Measurements from ENCODE around the gene MYL7.
"Not testable (repeated sequence)": the region's sequence is repeated elsewhere in the genome, so short reads cannot be mapped to it uniquely, and the experiment has no call there.

MYL7 gene

GRCh38 chr7:44171901-44172300, 30.8 kb upstream of the MYL7 start:
- not testable (repeated sequence) for DNase-seq (ENCODE audit: low read depth)

DNA sequence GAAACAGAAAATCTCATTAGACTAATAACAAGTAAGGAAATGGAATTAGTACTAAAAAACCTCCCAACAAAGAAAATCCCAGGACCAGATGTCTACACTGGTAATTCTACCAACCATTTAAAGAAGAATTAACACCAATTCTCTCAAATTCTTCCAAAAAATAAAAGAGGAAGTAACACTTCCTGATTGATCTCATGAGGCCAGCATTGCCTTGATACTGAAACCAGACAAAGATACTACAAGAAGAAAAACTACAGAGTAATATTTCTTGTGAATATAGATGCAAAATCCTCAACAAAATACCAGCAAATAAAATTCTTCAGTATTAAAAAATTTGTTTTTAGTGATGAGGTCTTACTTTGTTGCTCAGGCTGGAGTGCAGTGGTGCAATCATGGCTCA, 26.8 kb upstream of the MYL7 start:
- DNase-seq (ENCODE audit: low read depth), result no peak

DNA sequence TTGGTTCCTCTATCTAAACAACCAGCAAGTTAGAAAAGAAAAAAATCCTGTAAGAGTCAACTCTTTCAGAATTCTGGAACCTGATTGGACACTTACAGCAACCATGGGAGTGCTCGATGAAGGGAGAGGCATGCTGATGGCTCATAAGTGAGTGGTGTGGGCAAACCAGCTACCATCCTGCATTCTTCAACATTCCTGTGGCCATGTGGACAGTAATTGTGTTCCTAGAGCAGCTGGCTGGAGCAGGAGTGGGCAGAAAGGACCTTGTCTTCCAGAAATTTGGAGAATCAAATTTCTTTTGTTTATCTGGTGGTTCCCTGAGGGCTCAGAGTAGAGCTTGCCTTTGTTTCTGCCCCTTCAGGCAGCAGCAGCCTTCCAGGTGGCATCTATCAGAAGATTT, 22.5 kb upstream of the MYL7 start:
- peak; percentile 94 for DNase-seq (ENCODE audit: low read depth)

GRCh38 chr7:44162785-44163395, 21.8 kb upstream of the MYL7 start:
- no peak for DNase-seq (ENCODE audit: low read depth)

GRCh38 chr7:44162179-44162578, 21.0 kb upstream of the MYL7 start:
- DNase-seq (ENCODE audit: low read depth), result peak; percentile 63

- DNase-seq (ENCODE audit: low read depth), result no peak
Observed at GRCh38 chr7:44161371-44161770, 20.2 kb upstream of the MYL7 start.

DNA sequence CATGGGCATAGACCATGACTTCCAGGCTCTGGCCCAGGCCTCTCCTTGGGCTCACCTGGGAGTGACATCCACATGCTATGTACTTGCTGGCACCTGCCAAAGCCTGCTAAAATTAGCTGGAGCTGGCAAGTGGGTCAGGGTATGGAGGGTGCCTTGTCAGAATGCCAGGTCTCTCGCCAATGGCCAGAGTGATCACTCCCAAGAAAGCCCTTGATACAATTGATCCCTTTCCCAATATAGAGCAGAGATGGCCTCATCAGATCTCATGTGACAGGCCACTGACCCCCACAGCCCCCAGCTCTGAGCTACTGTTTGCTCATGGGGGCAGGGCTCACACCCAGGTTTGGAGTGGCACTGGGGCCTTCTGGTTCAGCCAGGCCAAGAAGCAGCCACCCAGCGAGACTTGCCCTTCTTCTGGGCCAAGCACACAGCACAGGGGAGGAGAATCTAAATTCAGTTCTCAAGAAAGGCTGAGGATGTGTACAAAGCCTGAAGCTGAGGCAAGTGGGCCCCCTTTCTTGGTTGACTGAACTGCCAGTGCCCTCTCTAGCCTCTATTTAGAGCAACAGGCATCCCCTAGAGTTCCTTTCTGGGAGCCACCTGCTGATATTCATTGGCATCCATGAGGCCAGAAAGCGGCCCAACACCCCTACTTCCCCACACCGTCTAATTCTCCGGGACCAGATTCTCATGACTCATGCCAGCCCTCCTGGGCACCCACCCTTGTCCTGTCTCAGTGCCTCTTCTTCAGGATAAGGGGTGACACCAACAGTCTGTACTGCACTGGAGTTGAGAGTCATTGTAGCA, 18.9 kb upstream of the MYL7 start:
- no peak for DNase-seq (ENCODE audit: low read depth)

- DNase-seq (ENCODE audit: low read depth), result no peak
Observed at GRCh38 chr7:44158873-44159631, 17.9 kb upstream of the MYL7 start.

DNA sequence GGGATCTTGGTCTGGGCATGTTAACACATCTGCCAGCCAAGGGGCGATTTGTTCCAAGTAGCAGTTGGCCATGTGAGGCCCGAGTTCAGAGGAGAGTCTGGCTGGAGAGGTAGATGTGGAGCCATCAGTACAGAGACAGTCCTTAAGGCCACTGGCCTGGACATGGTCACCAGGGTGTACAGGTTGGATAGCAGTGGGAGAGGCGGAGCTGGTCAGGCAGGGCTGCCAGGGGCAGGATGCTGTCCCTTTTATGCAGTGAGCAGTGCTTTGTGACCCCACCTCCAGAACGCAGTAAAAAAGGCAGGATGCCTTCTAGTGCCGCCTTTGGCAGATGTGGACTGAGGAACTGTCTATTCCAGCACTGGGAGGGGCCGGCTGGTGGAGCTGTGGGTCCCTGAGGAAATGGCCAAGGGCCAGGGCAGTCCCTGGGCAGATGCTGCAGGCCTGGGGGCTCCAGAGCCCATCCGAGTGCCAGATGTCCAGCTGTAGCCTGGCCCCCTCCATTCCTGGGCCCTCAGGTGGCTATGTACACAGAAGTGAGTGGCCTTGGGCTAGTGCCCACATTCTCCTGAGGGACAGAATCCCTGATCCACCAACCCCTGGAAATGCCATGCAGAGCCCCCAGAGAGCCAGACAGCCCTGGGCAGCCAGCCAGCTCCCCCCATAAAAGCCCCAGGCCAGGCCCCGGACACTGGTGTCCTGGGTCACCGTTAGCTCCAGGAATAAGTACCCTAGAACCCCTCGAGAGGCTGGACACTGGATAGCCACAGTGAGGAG, 17.2 kb upstream of the MYL7 start:
- DNase-seq (ENCODE audit: low read depth), result no peak

- no peak for DNase-seq (ENCODE audit: low read depth)
Observed at GRCh38 chr7:44157116-44158080, 16.3 kb upstream of the MYL7 start.

DNA sequence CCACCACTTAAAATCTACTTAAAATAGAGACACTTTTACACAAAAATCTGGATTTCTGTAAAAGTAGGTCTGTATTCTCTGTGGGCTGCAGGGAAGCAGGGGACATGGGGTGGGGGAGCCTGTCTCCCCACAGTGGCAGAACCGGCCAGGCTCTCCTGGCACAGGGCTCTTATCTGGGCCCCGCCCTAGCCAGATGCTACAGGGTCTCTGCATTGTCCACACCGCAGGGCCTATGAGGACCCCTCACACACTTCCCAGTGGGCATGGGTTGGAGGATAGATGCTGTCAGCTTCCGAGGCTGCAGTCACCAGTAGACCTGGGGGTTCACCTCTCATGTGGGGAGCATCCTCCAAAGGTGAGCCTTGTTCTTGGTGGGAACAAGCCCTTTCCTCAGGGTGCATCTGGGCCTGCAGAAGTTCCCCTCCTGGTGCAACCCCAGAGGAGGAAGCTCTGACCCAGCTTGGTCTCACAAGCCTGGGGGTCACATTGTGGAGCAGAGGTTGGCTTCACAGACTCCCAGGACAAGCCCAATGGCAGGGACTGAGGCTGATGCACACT, 15.4 kb upstream of the MYL7 start:
- no peak for DNase-seq (ENCODE audit: low read depth)

- no peak for DNase-seq (ENCODE audit: low read depth)
Observed at GRCh38 chr7:44155191-44156185, 14.4 kb upstream of the MYL7 start.

DNA sequence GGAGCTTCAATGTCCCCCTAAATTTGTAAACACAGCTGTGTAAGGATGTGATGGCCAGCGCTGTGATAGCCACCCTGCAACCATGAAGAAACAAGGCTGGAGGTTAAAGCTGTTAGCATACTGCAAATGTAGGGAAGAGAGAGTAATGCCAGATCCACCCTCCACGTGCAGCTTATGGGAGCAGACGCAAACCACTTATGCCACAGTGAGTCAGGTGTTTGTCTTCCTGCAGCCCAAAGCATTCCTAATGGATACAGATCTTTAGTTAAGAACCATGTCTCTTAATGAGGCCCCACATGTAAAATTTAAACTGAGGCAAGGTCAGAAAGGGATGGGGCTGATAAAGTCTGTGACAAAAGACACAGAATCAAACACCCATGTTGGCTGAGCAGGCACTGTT, 13.6 kb upstream of the MYL7 start:
- no peak for DNase-seq (ENCODE audit: low read depth)

DNA sequence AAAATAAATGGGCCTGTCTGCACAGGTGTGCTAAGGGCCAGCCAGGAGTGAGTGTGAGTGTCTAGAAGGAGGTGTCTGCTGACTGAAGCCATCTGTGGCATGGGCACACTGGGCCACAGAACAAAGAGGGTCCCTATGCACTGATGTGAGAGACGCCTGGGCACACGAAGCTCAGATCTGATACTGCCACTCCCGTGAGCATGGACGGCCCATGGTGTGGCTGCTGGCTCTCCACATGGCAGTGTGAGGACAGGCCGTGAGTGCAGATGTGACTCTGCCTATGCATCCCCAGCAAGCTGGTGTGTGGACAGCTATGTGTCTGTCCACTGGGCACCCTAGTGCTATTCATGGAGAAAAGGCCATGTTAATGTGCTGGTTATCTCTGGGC, 12.8 kb upstream of the MYL7 start:
- DNase-seq (ENCODE audit: low read depth), result no peak

GRCh38 chr7:44152971-44153947, 12.1 kb upstream of the MYL7 start:
- no peak for DNase-seq (ENCODE audit: low read depth)

GRCh38 chr7:44151956-44152355, 10.8 kb upstream of the MYL7 start:
- DNase-seq (ENCODE audit: low read depth), result no peak

GRCh38 chr7:44150966-44151941, 10.1 kb upstream of the MYL7 start:
- no peak for DNase-seq (ENCODE audit: low read depth)

Measured in fibroblast of gingiva (primary cell).